B cell (primary cell): ENCODE measurements around the gene PHLPP1. TPM values are rescaled to one million over a fixed set of nuclear protein-coding genes. Genes with fewer than 3 reads are reported as not detected.

ENCODE experiments used
- ATAC-seq: fragments of 200-7000 bp; cut with Tn5 transposase; one replicate; pipeline ENCODE4 v1.10.0; 2021; ENCODE audit warnings: low read depth, mild to moderate bottlenecking, moderate number of reproducible peaks, moderate library complexity
- CTCF ChIA-PET: fragments of 350-600 bp; sonication (Branson Sonifier 250); formaldehyde crosslinking; loops from one replicate; lab custom pipeline; 2021; ENCODE audit warnings: antibody characterized with exemption, inconsistent platforms; lab: Charles Lee
- POLR2A ChIA-PET: fragments of 350-600 bp; sonication (Branson Sonifier 250); formaldehyde crosslinking; loops from one replicate; lab custom pipeline; 2021; ENCODE audit warnings: antibody characterized with exemption; lab: Charles Lee
- DNase-seq: peaks from one replicate; pipeline ENCODE4 v3.0.0; 2013
- H2AFZ ChIP-seq: 2 replicates; pipeline ENCODE4 v1.6.1; 2012; ENCODE audit warnings: mild to moderate bottlenecking, low read depth, low read length; ENCODE audit not compliant: insufficient read depth, poor library complexity, severe bottlenecking
- H3K27ac ChIP-seq, 2 donors: 1 replicate in 1 of 2; 2 replicates in 1 of 2; pipeline ENCODE4 v1.5.1; 2012 to 2013; ENCODE audit warnings: low read length in 2 of 2, mild to moderate bottlenecking in 2 of 2, moderate library complexity in 1 of 2
- H3K27me3 ChIP-seq, 4 experiments: fragments of 200-600 bp in 1 of 4; sonication (generic) in 1 of 4; replicated peaks in 1 of 4; 1 replicate in 2 of 4; 2 replicates in 2 of 4; pipeline versions ENCODE4 v1.6.1 to v1.7.0; 2013 to 2016; ENCODE audit warnings: low read length in 3 of 4, mild to moderate bottlenecking in 2 of 4, mixed read lengths in 1 of 4, moderate library complexity in 1 of 4; ENCODE audit not compliant: insufficient read depth in 4 of 4, control insufficient read depth in 3 of 4; ENCODE audit errors: control extremely low read depth in 1 of 4
- H3K36me3 ChIP-seq, 2 experiments: replicated peaks in 1 of 2; 1 replicate in 1 of 2; 2 replicates in 1 of 2; pipeline versions ENCODE4 v1.6.1 to v1.7.1; 2013; ENCODE audit warnings: low read length in 1 of 2; ENCODE audit not compliant: insufficient read depth in 2 of 2, control insufficient read depth in 1 of 2; ENCODE audit errors: control extremely low read depth in 1 of 2, extremely low read depth in 1 of 2
- H3K4me1 ChIP-seq, 2 donors: fragments of 200-600 bp in 1 of 2; sonication (generic) in 1 of 2; 1 replicate in 1 of 2; 2 replicates in 1 of 2; pipeline versions ENCODE4 v1.5.1 to v1.6.1; 2013 to 2017; ENCODE audit warnings: low read length in 2 of 2; ENCODE audit not compliant: control insufficient read depth in 2 of 2, insufficient read depth in 2 of 2
- H3K4me2 ChIP-seq: replicated peaks from 2 replicates; pipeline ENCODE3; 2012; ENCODE audit warnings: mild to moderate bottlenecking, low read depth, low read length; ENCODE audit not compliant: poor library complexity, severe bottlenecking
- H3K4me3 ChIP-seq, 5 experiments: fragments of 200-600 bp in 1 of 5; sonication (generic) in 1 of 5; 1 replicate in 3 of 5; 2 replicates in 2 of 5; pipeline versions ENCODE4 v1.5.1 to v1.7.0; 2011 to 2016; ENCODE audit warnings: low read length in 4 of 5, mild to moderate bottlenecking in 4 of 5, low read depth in 2 of 5, control low read depth in 1 of 5, moderate library complexity in 1 of 5; ENCODE audit not compliant: insufficient read depth in 1 of 5; ENCODE audit errors: control extremely low read depth in 1 of 5, extremely low read depth in 1 of 5
- H3K79me2 ChIP-seq: fragments of 200-600 bp; sonication (generic); one replicate; pipeline ENCODE4 v1.6.0; 2016; ENCODE audit warnings: low read length; ENCODE audit not compliant: control insufficient read depth, insufficient read depth
- H3K9ac ChIP-seq: fragments of 200-600 bp; sonication (generic); 2 replicates; pipeline ENCODE4 v1.6.1; 2017; ENCODE audit warnings: mild to moderate bottlenecking, low read length, moderate library complexity
- H3K9me3 ChIP-seq, 3 donors: one replicate each; pipeline versions ENCODE4 v1.6.1 to v1.7.1; 2013; ENCODE audit warnings: low read length in 2 of 3; ENCODE audit not compliant: control insufficient read depth in 2 of 3, insufficient read depth in 1 of 3; ENCODE audit errors: control extremely low read depth in 1 of 3
- H4K20me1 ChIP-seq: 2 replicates; pipeline ENCODE4 v1.6.0; 2012; ENCODE audit warnings: mild to moderate bottlenecking, low read length; ENCODE audit not compliant: insufficient read depth, control insufficient read depth, poor library complexity, severe bottlenecking
- H3K27ac Mint-ChIP-seq: one replicate; pipeline ENCODE4 v1.8.0; 2021; ENCODE audit warnings: mixed read lengths
- H3K27me3 Mint-ChIP-seq: one replicate; pipeline ENCODE4 v1.8.0; 2021; ENCODE audit warnings: mixed read lengths
- H3K4me1 Mint-ChIP-seq: one replicate; pipeline ENCODE4 v1.8.0; 2021; ENCODE audit warnings: mixed read lengths
- H3K4me3 Mint-ChIP-seq: one replicate; pipeline ENCODE4 v1.8.0; 2021; ENCODE audit warnings: mixed read lengths
- H3K9me3 Mint-ChIP-seq: one replicate; pipeline ENCODE4 v1.8.0; 2022; ENCODE audit warnings: mixed read lengths; ENCODE audit not compliant: insufficient read depth
- CTCF ChIP-seq: fragments of 200-600 bp; IDR thresholded peaks from one replicate; pipeline ENCODE4 v1.8.0; 2022; ENCODE audit warnings: antibody characterized with exemption, mild to moderate bottlenecking
- EZH2 ChIP-seq: IDR thresholded peaks from 2 replicates; pipeline ENCODE4 v1.6.1; 2012; ENCODE audit warnings: borderline replicate concordance, low read depth, mild to moderate bottlenecking, moderate library complexity, low read length; ENCODE audit not compliant: insufficient read depth, poor library complexity, severe bottlenecking
- WGBS: methylation state at CpG from one replicate; pipeline ENCODE4 v1.1.5; 2013; ENCODE audit warnings: missing lambda C conversion rate; ENCODE audit not compliant: insufficient coverage; 5-methylcytosine and 5-hydroxymethylcytosine counted together
- intact Hi-C: fragments of 100-400 bp; cut with micrococcal nuclease; formaldehyde crosslinking; loops from one replicate; pipeline ENCODE4 v1.10.0; 2022
- polyA plus RNA-seq: library from polyadenylated mRNA; depleted of rRNA; stranded (reverse); fragments of >200 nt; gene quantifications from 2 replicates; pipeline ENCODE4 v1.2.3, GENCODE V29; 2012
- total RNA-seq, 2 donors: library from RNA; stranded (reverse); fragments of 120-200 nt in 1 of 2; gene quantifications; 1 replicate in 1 of 2; 2 replicates in 1 of 2; pipeline versions ENCODE4 v1.2.3 to v1.2.4, GENCODE V29; 2013 to 2022

Gene PHLPP1
- total and polyA plus RNA-seq, 2 donors (not counting 1 experiment from before 2014, with no cell fraction given): 3.0 to 20.7 TPM

GRCh38 chr18:62811674-62812073 is 96.3 kb downstream of the PHLPP1 start:
- no peak overlapping the region for H3K9ac ChIP-seq
- Mint-ChIP-seq H3K27ac (no peak overlapping the region), H3K27me3 (no peaks in the 10 kb centered on the region), H3K4me3 (no peak overlapping the region), H3K9me3 (no peaks in the 10 kb centered on the region), H3K4me1 (peaks cover 21% of the 10 kb centered on the region)
- H3K9me3 ChIP-seq: no peaks in the 10 kb centered on the region
- H4K20me1 ChIP-seq: no peaks in the 10 kb centered on the region
- no peak overlapping the region for H3K4me3 ChIP-seq
- no peak overlapping the region for H3K27ac ChIP-seq
- POLR2A ChIA-PET: no interaction called here
- no peaks in the 10 kb centered on the region for H3K36me3 ChIP-seq
- no peak overlapping the region for H2AFZ ChIP-seq
- intact Hi-C loops: no loop called here
- no peak for TF ChIP-seq EZH2
- TF ChIP-seq CTCF: no peak
- CTCF ChIA-PET: interaction anchor here (0.7 to 1.5 kb wide), 2 partner anchors 9 to 10 kb away, joined by 3 read pairs; no protein-coding TSS in a partner anchor
- no peak overlapping the region for H3K4me2 ChIP-seq
- H3K27me3 ChIP-seq: no peaks in the 10 kb centered on the region
- ATAC-seq (no peak), DNase-seq (no peak)
- H3K4me1 ChIP-seq: peaks cover 0 to 3% of the 10 kb centered on the region in 2 donors
- H3K79me2 ChIP-seq: peaks cover 10% of the 10 kb centered on the region

GRCh38 chr18:62812242-62812641 is 96.9 kb downstream of the PHLPP1 start:
- no peak for DNase-seq
- no peak overlapping the region for H3K27ac ChIP-seq
- CTCF ChIA-PET: interaction anchor here (1.5 kb wide), 1 partner anchor 10 kb away, joined by 3 read pairs; no protein-coding TSS in a partner anchor
- intact Hi-C loops: no loop called here
- ATAC-seq: no peak
- H3K27ac Mint-ChIP-seq: no peak overlapping the region
- peaks cover 0 to 3% of the 10 kb centered on the region in 2 donors for H3K4me1 ChIP-seq
- no peaks in the 10 kb centered on the region for H3K27me3 ChIP-seq
- H3K4me3 ChIP-seq: no peak overlapping the region
- no peaks in the 10 kb centered on the region for H3K27me3 Mint-ChIP-seq
- POLR2A ChIA-PET: no interaction called here
- H2AFZ ChIP-seq: no peak overlapping the region
- peaks cover 10% of the 10 kb centered on the region for H3K79me2 ChIP-seq
- no peaks in the 10 kb centered on the region for H3K9me3 Mint-ChIP-seq
- TF ChIP-seq EZH2 (no peak), CTCF (no peak)
- H3K4me2 ChIP-seq: no peak overlapping the region
- H3K9ac ChIP-seq: no peak overlapping the region
- no peak overlapping the region for H3K4me3 Mint-ChIP-seq
- no peaks in the 10 kb centered on the region for H3K36me3 ChIP-seq
- H4K20me1 ChIP-seq: no peaks in the 10 kb centered on the region
- H3K4me1 Mint-ChIP-seq: peaks cover 21% of the 10 kb centered on the region
- WGBS: no CpG with 5 or more reads among the region's 3 CpGs
- no peaks in the 10 kb centered on the region for H3K9me3 ChIP-seq
